ENCODE measurements around the gene RIMBP2. TPM values are rescaled to one million over a fixed set of nuclear protein-coding genes. Genes with fewer than 3 reads are reported as not detected.

RIMBP2 gene
- polyA plus RNA-seq, 1 donor (not counting 4 experiments of a cell fraction or from before 2014, with no cell fraction given) = 0.16 TPM

DNA sequence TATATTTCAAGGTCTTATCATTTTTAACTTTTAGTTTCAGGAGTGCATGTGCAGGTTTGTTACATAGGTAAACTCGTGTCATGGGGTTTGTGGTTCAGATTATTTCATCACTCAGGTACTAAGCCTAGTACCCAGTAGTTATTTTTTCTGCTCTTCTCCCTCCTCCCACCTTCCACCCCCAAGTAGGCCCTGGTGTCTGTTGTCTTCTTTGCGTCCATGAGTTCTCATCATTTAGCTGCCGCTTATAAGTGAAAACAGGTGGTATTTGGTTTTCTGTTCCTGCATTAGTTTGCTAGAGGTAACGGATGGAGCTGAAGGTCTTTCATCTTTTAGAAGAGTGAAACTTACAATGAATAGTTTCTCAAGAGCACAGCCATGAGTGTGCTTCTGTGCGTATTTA, 354.0 kb downstream of the RIMBP2 start:
- H3K27ac ChIP-seq (ENCODE audit: control insufficient read depth, insufficient read depth, low read length) = no peak overlapping the region
- no peaks in the 10 kb centered on the region for H3K79me2 ChIP-seq (ENCODE audit: control insufficient read depth, insufficient read depth, low read length)
- H3K9ac ChIP-seq (ENCODE audit: control insufficient read depth, extremely low read depth, insufficient read depth, low read length) = no peak overlapping the region
- H3K4me1 ChIP-seq (ENCODE audit: control insufficient read depth, extremely low read depth, insufficient read depth, low read length) = peaks cover 4% of the 10 kb centered on the region
- no peak for DNase-seq (ENCODE audit: low read depth, low spot score)
- no peak overlapping the region for H2AFZ ChIP-seq (ENCODE audit: control insufficient read depth, low read length)
- no peak for TF ChIP-seq EZH2 (IDR thresholded peaks at IDR 0.05; ENCODE audit: low read length)
- TF ChIP-seq, protein P1, sequence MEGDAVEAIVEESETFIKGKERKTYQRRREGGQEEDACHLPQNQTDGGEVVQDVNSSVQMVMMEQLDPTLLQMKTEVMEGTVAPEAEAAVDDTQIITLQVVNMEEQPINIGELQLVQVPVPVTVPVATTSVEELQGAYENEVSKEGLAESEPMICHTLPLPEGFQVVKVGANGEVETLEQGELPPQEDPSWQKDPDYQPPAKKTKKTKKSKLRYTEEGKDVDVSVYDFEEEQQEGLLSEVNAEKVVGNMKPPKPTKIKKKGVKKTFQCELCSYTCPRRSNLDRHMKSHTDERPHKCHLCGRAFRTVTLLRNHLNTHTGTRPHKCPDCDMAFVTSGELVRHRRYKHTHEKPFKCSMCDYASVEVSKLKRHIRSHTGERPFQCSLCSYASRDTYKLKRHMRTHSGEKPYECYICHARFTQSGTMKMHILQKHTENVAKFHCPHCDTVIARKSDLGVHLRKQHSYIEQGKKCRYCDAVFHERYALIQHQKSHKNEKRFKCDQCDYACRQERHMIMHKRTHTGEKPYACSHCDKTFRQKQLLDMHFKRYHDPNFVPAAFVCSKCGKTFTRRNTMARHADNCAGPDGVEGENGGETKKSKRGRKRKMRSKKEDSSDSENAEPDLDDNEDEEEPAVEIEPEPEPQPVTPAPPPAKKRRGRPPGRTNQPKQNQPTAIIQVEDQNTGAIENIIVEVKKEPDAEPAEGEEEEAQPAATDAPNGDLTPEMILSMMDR (optimal IDR thresholded peaks at IDR 0.05 in 1 of 3, IDR thresholded peaks at IDR 0.05 in 1 of 3, conservative IDR thresholded peaks at IDR 0.05 in 1 of 3; ENCODE audit: extremely low read depth in 1 of 3, insufficient read depth in 2 of 3, low read length in 3 of 3) = no peak
- H3K27me3 ChIP-seq (ENCODE audit: control insufficient read depth, extremely low read depth, insufficient read depth, low read length) = no peaks in the 10 kb centered on the region
- no peaks in the 10 kb centered on the region for H3K36me3 ChIP-seq (ENCODE audit: control insufficient read depth in 2 of 2, extremely low read depth in 1 of 2, insufficient read depth in 2 of 2, low read length in 2 of 2)
- no peak for FAIRE-seq
- H3K9me3 ChIP-seq (ENCODE audit: control insufficient read depth, low read depth, low read length) = no peaks in the 10 kb centered on the region
- H4K20me1 ChIP-seq (ENCODE audit: control insufficient read depth, extremely low read depth, insufficient read depth, low read length) = no peaks in the 10 kb centered on the region
- no peaks in the 10 kb centered on the region for H3K9me1 ChIP-seq (ENCODE audit: control insufficient read depth, extremely low read depth, insufficient read depth, low read length)
- no peak overlapping the region for H3K4me3 ChIP-seq (ENCODE audit: control insufficient read depth in 2 of 3, extremely low read depth in 1 of 3, insufficient read depth in 2 of 3, low read depth in 1 of 3, low read length in 3 of 3)
- H3K4me2 ChIP-seq (ENCODE audit: control insufficient read depth, extremely low read depth, insufficient read depth, low read depth, low read length) = no peak overlapping the region
- dilution Hi-C loops (cut with MboI; ENCODE audit: extremely low pct_ligation_motif_present, low sequenced_read_pairs) = no loop called here

DNA sequence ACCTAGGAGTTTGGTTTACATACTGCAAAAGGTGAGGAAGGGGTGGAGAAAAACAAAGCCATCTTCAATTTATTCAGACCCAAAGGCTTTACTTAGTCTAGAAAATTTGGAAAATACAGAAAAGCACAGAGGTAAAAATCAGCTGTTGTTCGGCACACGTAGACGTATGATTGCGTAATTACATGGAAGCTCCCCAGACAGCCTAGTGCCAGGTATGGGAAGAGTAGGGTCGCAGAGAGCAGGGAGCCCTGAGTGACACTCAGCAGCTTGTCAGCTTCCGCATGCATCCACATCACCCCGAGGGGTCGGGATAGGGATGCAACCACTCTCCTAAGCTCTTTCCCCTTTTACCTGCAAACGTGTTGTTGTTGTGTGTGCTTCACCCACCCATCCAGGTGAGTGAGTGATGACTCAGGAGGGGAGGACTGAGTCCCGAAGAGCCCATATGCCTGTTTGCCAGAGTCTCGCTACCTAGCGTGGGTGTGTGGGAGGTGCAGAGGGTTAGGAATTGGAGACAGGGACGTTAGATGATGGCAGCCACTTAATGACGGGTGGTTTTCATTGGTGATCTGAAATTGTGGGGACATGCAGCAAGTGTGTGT, 358.3 kb downstream of the RIMBP2 start:
- Histone ChIP-seq H3K79me2 (ENCODE audit: control insufficient read depth, insufficient read depth, low read length) (no peaks in the 10 kb centered on the region), H3K9me3 (ENCODE audit: control insufficient read depth, low read depth, low read length) (no peaks in the 10 kb centered on the region), H3K27ac (ENCODE audit: control insufficient read depth, insufficient read depth, low read length) (no peak overlapping the region), H3K9ac (ENCODE audit: control insufficient read depth, extremely low read depth, insufficient read depth, low read length) (no peak overlapping the region), H3K27me3 (ENCODE audit: control insufficient read depth, extremely low read depth, insufficient read depth, low read length) (no peaks in the 10 kb centered on the region), H4K20me1 (ENCODE audit: control insufficient read depth, extremely low read depth, insufficient read depth, low read length) (no peaks in the 10 kb centered on the region), H3K9me1 (ENCODE audit: control insufficient read depth, extremely low read depth, insufficient read depth, low read length) (no peaks in the 10 kb centered on the region), H3K36me3 (ENCODE audit: control insufficient read depth in 2 of 2, extremely low read depth in 1 of 2, insufficient read depth in 2 of 2, low read length in 2 of 2) (no peaks in the 10 kb centered on the region), H3K4me3 (ENCODE audit: control insufficient read depth in 2 of 3, extremely low read depth in 1 of 3, insufficient read depth in 2 of 3, low read depth in 1 of 3, low read length in 3 of 3) (no peak overlapping the region), H2AFZ (ENCODE audit: control insufficient read depth, low read length) (no peak overlapping the region), H3K4me2 (ENCODE audit: control insufficient read depth, extremely low read depth, insufficient read depth, low read depth, low read length) (peak overlapping the region; percentile 34), H3K4me1 (ENCODE audit: control insufficient read depth, extremely low read depth, insufficient read depth, low read length) (peaks cover 4% of the 10 kb centered on the region)
- DNase-seq (ENCODE audit: low read depth, low spot score) (no peak), FAIRE-seq (no peak)
- dilution Hi-C loops (cut with MboI; ENCODE audit: extremely low pct_ligation_motif_present, low sequenced_read_pairs) = no loop called here
- TF ChIP-seq, protein P1 (optimal IDR thresholded peaks at IDR 0.05 in 1 of 3, IDR thresholded peaks at IDR 0.05 in 1 of 3, conservative IDR thresholded peaks at IDR 0.05 in 1 of 3; ENCODE audit: extremely low read depth in 1 of 3, insufficient read depth in 2 of 3, low read length in 3 of 3) = no peak
- TF ChIP-seq EZH2 (IDR thresholded peaks at IDR 0.05; ENCODE audit: low read length) = no peak
